Cardiac septum (tissue), 1 donor: ENCODE measurements around the gene BTBD9. TPM values are rescaled to one million over a fixed set of nuclear protein-coding genes. Genes with fewer than 3 reads are reported as not detected.
"Not testable (repeated sequence)": the region's sequence is repeated elsewhere in the genome, so short reads cannot be mapped to it uniquely, and the experiment has no call there.

Experiments
- DNase-seq: peaks from one replicate; pipeline ENCODE4 v3.0.0-alpha.2; 2020; ENCODE audit warnings: low spot score
- intact Hi-C: fragments of 100-400 bp; cut with DNase I; formaldehyde crosslinking; loops from one replicate; pipeline ENCODE4 v1.14.0; 2022
- total RNA-seq: library from RNA; stranded (reverse); fragmentation: NEBNext Ultra II Directional; extraction: Animal tissue kit (Norgen Biotek cat#: 25700); gene quantifications from one replicate; pipeline ENCODE4 v1.2.1, GENCODE V29; 2021
- donor health status: DM: no; HTN: no; CAD: no.

BTBD9 gene
- total RNA-seq, 1 donor from 2014 or later: 24.2 TPM

GRCh38 chr6:38651121-38651784, 11.5 kb upstream of the BTBD9 start:
- intact Hi-C loops: no loop called here

GRCh38 chr6:38650207-38650752, 10.6 kb upstream of the BTBD9 start:
- intact Hi-C loops: no loop called here
- no peak for DNase-seq

More at GRCh38 chr6:38651121-38651784, 11.5 kb upstream of the BTBD9 start:
- DNase-seq: no peak

- DNase-seq: no peak
- intact Hi-C loops: no loop called here
These were observed 10.0 kb upstream of the BTBD9 start for GRCh38 chr6:38649744-38650143.

GRCh38 chr6:38648629-38649028, 8.9 kb upstream of the BTBD9 start:
- intact Hi-C loops: no loop called here

GRCh38 chr6:38646166-38646878, 6.6 kb upstream of the BTBD9 start:
- intact Hi-C loops: no loop called here
- no peak for DNase-seq

More at GRCh38 chr6:38648629-38649028, 8.9 kb upstream of the BTBD9 start:
- no peak for DNase-seq

GRCh38 chr6:38644951-38645350, 5.2 kb upstream of the BTBD9 start:
- no peak for DNase-seq
- intact Hi-C loops: no loop called here

- no peak for DNase-seq
- intact Hi-C loops: loop anchor here (2.0 kb wide), 1 partner anchor 62 kb away; the partner anchor contains the start of gene GLO1
These were observed 634 bp upstream of the BTBD9 start for GRCh38 chr6:38640216-38640909.

GRCh38 chr6:38638941-38639497, 710 bp downstream of the BTBD9 start:
- DNase-seq: no peak
- intact Hi-C loops: no loop called here

- intact Hi-C loops: no loop called here
- DNase-seq: no peak
These were observed 2.0 kb downstream of the BTBD9 start for GRCh38 chr6:38637756-38638155.

GRCh38 chr6:38636027-38636426, 3.7 kb downstream of the BTBD9 start:
- DNase-seq: no peak
- intact Hi-C loops: no loop called here

- no peak for DNase-seq
- intact Hi-C loops: no loop called here
These were observed 5.2 kb downstream of the BTBD9 start for GRCh38 chr6:38634518-38634917.

- intact Hi-C loops: no loop called here
- no peak for DNase-seq
These were observed 7.2 kb downstream of the BTBD9 start for GRCh38 chr6:38632490-38632889.

- intact Hi-C loops: no loop called here
- DNase-seq: no peak
These were observed 8.4 kb downstream of the BTBD9 start for GRCh38 chr6:38631186-38631783.

- intact Hi-C loops: no loop called here
- DNase-seq: no peak
These were observed 14.5 kb downstream of the BTBD9 start for GRCh38 chr6:38625217-38625616.

- intact Hi-C loops: not testable (repeated sequence)
These were observed 20.4 kb downstream of the BTBD9 start for GRCh38 chr6:38619342-38619741.

GRCh38 chr6:38618301-38618700, 21.4 kb downstream of the BTBD9 start:
- DNase-seq, intact Hi-C loops: not testable (repeated sequence)

More at GRCh38 chr6:38619342-38619741, 20.4 kb downstream of the BTBD9 start:
- DNase-seq: not testable (repeated sequence)

GRCh38 chr6:38617856-38618255, 21.9 kb downstream of the BTBD9 start:
- DNase-seq: no peak
- intact Hi-C loops: no loop called here

- no peak for DNase-seq
- intact Hi-C loops: no loop called here
These were observed 27.4 kb downstream of the BTBD9 start for GRCh38 chr6:38612143-38612965.
